GM18499 (cell line): ENCODE measurements around the gene ATXN2.
"Not testable (repeated sequence)": the region's sequence is repeated elsewhere in the genome, so short reads cannot be mapped to it uniquely, and the experiment has no call there.

ENCODE experiments used
- ATAC-seq: cut with Tn5 transposase; IDR thresholded peaks from one replicate; pipeline ENCODE4 v1.9.1; 2021; ENCODE audit warnings: moderate number of reproducible peaks; ENCODE audit not compliant: insufficient read depth, unreplicated experiment

Gene ATXN2

DNA sequence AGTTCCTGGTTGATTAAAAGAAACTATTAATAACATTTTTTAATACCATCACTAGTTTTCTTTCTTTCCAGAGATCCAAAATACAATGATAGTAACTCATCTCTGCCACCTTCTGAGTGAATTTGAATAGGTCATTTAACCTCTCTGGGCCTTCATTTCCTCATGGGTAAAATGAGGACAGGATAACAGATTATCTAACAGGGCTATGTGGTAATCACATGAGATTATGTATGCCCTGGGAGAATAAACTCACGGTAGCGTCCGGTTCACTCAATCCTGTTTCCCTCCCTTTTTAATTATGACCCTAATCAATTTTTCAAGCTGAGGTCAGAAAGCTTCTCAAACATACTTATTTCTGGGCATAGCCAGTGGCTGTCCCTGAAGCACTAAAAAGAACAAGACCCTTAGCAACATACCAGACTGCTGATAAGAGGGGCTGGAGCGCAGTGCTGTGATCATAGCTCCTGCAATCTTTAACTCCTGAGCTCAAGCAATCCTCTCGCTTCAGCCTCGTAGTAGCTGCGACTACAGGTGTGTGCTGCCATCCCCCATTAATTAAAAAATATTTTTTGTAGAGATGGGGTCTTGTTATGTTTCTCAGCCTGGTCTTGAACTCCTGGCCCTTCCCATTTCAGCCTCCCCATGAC lies 24.2 kb downstream of the ATXN2 start:
- ATAC-seq, result no peak

DNA sequence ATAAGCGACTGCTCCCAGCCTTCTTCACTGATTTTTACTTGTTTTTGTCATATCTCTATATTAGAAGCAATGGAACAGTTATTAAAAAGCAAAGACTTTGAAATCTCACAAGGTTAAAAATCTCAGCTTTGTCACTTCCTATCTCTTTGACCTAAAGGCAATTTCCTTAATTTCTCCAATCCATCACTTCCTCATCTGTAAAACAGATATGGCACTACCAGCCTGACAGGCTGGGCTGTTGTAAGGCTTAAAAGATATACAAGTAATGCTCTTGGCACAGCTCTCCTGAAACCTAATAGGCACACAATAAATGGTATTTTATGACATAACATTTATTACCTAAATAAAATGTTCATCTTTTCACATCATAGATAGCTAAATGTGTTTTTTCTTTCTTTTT lies 25.6 kb downstream of the ATXN2 start:
- no peak for ATAC-seq

DNA sequence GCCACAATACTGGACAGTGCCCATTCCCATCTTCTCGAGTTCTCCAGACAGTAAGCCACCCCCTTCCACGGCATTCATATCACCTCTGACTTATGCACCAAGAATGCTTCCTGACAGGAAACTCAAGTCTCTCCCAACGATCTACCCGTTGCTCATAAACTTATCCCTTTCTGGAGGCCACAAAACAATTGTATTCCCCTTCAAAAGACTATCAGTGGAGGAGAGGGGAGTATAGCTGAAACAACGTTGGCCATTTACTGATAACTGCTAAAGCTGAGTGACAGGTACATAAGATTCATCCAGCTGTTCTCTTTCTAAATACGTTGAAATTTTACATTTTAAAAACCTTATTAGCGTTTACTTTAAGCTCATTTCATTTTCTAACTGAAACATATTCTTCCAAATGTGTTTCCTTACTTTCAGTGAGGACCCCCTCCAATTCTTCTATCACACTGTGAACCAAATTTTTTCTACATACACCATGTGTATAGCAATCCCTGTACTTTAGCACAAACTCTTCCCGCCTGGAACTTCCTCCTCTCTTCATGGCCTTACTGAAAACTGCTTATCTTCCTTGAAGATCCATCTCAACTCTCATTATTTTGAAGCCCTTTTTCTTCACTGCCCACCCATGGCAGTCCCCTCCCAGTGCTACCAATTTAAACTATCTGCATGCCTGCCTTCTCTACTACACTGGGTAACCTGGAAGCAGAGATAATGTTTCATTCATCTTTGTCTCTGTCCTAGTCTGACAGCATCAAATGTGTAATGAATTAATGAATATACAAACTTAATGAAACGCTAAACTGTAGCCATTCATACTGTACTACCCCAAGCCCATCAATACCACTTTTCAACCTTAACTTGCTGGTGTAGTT lies 28.8 kb downstream of the ATXN2 start:
- no peak for ATAC-seq

DNA sequence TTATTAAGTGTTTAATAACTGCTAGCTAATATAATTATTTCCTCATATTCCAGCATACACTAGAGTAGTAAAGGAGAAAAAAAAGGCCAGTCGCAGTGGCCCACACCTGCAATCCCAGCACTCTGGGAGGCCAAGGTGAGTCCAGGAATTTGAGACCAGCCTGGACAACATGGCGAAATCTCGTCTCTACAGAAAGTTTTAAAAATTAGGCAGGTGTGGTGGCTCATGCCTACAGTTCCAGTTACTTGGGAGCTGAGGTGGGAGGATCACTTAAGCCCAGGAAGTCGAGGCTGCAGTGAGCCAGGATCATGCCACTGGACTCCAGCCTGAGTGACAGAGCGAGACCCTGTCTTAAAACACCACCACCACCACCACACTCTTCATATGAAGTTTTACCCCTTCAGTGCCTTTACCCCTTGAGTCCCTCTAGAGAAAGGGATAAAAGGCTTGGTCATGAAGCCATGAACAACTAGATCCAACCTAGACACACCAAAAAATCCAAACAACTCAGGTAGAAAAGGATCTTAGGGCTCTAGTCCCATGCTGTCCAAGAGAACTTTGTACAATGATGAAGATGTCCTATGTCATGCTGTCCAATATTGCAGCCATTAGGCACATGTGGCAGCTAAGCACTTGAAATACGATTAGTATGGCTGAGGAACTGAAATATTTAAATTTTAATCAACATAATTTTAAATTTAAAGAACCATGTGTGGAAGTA lies 29.6 kb downstream of the ATXN2 start:
- no peak for ATAC-seq

DNA sequence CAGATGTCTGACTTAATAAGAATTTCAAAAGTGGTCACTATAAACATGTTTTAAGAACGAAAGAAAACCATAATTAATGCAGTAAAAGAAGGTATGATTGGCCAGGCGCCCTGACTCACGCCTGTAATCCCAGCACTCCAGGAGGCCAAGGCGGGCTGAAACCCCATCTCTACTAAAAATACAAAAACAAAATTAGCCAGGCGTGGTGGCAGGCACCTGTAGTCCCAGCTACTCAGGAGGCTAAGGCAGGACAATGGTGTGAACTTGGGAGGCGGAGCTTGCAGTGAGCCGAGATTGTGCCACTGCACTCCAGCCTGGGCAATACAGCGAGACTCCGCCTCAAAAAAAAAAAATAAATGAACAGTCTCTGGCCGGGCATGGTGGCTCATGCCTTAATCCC lies 38.3 kb downstream of the ATXN2 start:
- ATAC-seq, result not testable (repeated sequence)

DNA sequence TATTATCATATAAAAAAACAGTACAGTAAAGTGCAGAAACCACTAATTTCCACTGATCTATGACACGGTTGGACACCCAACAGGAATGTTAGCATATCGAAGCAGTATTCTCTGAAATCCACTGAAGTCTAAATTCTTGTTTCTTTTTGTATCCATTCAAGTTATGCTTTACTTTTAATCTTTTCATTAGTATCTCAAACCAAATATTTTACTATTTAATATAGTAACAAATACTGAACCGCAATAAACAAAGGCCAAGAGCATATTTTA lies 41.1 kb downstream of the ATXN2 start:
- no peak for ATAC-seq

DNA sequence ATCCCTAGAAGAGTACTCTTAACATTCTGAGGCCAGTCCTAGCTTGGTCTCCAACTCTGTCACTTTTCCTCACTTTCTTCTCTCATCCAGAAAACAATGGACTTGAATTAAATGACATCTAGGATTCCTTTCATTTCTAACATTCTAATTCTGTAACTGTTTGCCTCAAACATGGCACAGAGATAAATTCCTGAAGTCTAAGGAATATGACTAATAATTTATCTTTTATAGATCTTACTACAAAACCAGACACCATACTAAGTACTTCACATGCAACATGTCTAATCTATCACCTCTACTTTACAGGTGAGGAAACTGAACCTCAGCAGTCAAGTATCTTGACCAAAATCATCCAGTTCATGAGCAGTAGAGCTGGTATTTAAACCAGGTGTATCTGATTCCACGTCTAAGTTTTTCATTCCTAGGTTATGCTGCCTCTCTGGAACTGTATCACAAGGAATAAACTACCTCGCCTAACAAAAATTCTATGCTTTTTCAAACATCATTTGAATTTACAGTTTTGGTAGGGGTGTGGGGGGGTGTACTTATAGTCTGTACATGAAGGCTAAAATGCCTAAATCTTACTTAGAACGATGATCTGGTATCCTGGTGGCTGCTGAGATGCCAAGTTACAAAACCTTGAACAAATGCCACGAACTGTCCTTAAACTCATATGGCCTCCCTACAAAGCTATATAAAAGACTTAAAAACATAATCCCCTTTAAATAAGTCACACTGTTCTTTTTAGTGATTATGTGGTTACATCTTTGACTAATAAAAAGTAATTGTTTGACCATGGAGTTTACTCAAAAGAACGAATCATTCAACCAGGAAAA lies 41.6 kb downstream of the ATXN2 start:
- no peak for ATAC-seq

DNA sequence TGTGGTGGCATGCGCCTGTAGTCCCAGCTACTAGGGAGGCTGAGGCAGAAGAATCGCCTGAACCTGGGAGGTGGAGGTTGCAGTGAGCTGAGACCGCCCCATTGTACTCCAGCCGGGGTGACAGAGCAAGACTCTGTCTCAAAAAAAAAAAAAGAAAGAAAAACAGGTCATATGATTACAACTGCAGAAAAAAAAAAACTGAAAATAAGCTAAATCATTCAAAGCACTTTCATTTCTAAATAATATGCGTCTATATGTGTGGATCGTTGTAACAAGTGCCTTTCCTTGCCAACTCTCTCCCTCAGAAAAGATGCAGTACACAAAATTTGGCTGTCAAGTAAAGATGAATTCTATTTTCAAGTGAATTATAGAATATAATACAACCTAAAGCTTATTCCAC lies 42.4 kb downstream of the ATXN2 start:
- no peak for ATAC-seq

DNA sequence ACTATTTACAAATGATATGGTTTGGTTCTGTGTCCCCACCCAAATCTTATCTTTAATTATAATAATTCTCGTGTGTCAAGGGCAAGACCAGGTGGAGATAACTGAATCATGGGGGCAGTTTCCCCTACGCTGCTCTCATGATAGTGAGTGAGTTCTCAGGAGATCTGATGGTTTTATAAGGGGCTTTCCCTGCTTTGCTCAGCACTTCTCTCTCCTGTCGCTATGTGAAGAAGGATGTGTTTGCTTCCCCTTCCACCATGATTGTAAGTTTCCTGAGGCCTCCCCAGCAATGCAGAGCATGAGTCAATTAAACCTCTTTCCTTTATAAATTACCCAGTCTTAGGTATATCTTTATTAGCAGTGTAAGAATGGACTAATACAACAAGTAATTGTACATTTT lies 43.8 kb downstream of the ATXN2 start:
- not testable (repeated sequence) for ATAC-seq

DNA sequence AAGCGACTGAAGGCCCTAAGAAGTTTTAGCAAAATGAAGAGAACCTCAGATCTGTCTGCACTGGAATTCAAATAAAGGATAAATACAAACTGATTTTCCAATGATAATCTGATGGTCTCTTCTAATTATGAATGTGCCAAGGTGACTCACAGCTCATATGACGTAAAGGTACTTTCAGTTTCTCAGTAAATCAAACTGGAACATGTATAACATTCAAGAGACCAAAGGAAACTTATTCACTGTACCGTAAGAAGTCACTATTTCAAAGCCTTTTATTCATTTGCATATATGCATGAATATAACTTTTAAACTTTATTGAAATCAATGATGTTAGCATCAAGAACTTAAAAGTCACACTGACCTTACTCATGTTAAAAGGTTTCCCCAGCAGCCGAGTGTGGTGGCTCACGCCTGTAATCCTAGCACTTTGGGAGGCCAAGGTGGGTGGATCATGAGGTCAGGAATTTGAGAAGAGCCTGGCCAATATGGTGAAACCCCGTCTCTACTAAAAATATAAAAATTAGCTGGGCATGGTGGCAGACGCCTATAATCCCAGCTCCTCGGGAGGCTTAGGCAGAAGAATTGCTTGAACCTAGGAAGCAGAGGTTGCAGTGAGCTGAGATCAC lies 52.2 kb downstream of the ATXN2 start:
- ATAC-seq, result no peak

DNA sequence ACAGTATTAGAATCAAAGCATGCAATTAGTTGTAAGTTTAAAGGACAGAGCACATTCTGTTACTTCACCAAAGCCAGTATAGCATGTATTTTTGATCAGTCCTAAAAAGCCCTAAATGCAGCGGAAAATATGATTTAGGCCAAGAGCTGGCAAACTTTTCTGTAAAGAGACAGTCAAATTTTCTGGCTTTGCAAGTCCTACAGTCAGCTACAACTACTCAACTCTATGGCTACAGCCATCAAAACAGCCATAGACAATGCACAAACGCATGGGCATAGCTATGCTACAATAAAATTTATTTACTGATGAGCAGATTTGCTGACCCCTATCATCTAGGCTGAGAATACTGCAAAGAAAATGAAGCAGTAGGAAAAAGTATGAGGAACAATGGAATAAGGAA lies 52.9 kb downstream of the ATXN2 start:
- ATAC-seq, result no peak

DNA sequence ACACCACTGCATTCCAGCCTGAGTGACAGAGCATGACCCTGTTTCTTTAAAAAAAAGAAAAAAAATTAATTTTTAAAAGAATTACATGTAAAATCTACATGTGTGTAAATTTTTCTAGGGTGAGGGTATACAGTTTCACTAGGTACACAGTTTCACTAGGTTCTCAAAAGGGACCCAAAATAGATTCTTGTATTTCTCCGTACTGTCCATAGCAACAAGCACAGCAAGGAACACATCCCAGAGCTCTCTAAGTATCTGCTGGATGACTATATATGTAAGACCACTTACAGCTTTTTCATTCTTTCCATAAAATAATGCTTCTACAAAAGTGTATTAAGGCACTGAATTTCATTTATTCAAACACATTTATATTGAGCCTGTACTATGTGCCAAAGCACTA lies 55.1 kb downstream of the ATXN2 start:
- ATAC-seq, result no peak

DNA sequence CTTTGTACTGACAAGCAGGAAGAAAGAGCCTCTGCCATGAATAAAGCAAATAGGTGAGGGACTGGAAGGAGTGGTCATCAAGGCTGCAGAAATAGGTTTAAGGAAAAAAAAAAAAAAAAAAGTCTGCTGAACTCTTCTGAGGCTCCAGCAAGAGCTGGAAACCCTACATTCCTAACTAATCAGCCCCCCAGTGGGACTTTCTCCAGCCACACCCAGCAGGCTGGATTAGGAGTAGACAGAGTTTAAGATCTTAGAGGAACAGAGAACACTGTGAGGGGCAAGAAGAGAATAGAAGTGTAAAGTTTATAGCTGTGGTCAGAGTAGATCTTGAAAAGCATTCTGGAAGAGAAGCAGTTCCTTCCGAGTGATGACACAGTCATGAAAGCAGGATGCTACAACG lies 66.4 kb downstream of the ATXN2 start:
- no peak for ATAC-seq

DNA sequence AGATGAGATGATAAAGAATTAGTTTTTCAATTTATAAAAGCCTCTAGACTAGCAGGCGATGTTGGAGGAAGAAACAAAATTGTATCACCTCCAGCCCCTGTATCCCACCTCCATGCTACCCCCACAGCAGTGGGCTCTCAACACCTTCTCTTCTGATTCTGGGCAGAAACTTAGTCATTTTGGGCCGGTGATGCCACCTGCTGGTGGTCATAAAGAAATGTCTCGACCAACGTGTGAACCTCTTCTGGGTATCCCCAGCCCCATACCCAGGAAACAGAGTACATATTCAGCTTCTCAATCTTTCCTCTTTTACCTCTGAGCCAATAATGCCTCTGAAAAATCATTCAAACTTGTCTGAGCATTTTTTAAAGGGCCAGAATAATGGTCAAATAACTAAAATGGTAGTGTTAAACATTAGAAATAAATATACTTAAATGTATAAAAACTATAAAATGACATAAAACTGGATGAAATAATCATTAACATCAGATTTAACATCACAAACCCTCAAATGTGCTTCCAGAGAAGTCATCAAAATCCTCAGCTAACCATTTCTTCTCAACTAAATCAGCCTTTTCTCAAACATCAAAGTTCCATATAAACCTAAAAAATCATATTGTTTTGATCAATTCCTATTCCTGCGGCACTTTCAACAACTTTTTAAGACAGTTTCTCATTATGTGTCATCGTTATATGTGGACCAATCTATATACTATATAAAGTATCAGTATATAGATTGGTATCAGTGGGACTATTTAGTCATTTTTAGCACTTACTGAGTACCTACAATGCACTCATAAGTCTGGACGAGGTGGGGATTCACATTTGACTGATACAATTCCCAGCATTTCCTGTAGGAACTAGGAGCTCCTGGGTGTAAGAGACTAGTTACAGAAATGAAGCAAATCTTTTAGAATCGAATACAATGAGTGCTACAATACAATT lies 69.4 kb downstream of the ATXN2 start:
- ATAC-seq, result no peak

DNA sequence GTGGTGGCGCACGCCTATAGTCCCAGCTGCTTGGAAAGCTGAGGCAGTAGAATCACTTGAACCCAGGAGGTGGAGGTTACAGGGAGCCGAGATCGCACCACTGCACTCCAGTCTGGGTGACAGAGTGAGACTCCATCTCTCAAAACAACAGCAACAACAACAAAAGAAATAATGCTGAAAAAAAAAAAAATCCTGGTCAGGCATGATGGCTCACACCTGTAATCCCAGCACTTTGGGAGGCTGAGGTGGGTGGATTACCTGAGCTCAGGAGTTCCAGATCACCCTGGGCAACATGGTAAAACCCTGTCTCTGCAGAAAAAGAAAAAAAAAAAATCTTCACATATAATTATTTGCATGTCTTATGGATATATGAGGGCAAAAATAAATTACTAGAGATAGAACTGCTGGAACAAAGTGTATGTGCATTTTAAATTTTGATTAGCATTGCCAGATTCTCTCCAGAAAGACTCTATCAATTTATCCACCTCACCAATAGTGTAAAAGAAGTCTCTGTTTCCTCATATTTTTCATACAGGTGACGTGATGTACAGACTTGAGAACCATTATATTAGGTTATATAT lies 75.4 kb downstream of the ATXN2 start:
- ATAC-seq, result no peak

DNA sequence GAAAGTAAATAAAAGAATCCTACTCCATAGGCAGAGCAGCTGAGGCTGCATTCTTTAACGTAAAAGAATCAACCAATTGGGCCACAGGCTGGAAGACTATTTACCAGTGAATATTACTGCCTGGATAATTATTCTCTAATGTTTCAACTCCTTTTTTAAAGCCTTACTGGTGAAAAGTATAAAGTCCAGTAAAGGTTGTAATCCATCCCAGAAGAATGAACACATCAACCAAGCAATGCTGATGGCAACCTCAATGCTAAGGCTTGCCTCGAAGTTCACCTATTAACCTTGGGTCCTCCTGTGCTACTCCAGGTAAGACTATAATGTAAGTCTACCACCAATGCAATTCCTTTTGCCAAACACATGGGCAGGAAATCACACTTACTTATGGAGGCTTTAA lies 77.3 kb downstream of the ATXN2 start:
- no peak for ATAC-seq

DNA sequence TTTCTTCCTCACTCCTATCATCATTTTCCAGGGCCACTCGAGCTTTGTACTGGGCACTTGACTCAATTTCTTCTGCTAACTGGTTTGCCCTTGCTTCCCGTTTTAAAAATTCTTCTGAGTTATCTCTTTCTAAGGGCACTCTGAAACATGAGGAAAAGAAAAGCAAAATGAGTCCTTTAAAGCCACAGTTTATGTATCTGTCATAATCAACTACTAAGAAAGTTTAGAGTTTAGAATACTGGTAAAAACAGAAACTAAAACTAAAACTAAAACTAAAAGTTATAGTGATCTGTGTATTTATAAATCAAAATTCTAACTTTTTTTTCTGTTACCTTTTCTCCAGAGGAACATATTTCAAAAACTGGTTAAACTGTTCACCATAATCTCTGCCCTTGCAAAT lies 79.2 kb downstream of the ATXN2 start:
- ATAC-seq, result no peak

DNA sequence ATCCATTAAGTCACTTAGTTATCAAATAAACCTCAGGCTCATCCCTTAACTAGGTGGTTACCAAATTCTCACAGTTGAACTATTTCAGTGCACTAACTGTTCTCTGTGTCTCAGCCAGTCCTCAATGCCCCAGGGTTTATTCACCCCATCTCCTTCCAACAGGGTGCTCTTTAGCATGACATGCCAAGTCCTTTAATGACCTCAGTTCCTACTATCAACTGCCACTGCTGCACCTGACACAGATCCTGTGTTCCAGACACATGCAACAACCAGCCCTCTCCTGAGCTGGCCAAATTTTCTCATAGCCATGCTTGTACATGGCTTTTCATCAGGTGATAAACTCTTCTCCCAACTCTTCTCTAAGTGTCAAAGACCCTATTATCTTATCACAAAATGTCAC lies 80.0 kb downstream of the ATXN2 start:
- ATAC-seq, result no peak

DNA sequence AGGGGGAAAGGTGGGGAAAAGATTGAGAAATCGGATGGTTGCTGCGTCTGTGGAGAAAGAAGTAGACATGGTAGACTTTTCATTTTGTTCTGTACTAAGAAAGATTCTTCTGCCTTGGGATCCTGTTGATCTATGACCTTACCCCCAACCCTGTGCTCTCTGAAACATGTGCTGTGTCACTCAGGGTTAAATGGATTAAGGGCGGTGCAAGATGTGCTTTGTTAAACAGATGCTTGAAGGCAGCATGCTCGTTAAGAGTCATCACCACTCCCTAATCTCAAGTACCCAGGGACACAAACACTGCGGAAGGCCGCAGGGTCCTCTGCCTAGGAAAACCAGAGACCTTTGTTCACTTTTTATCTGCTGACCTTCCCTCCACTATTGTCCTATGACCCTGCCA lies 91.4 kb downstream of the ATXN2 start:
- not testable (repeated sequence) for ATAC-seq
